SU-DHL-6 (cell line): ENCODE measurements around the gene SLC9A3.

Source experiments
- H2AFZ ChIP-seq: fragments of 200-600 bp; sonication (generic); 2 replicates; pipeline ENCODE4 v1.6.1; 2014; ENCODE audit warnings: low read depth, mild to moderate bottlenecking, moderate library complexity, mixed read lengths, antibody characterized with exemption, low read length; ENCODE audit not compliant: severe bottlenecking
- H3F3A ChIP-seq: fragments of 200-600 bp; shearing (Covaris generic); 2 replicates; pipeline ENCODE4 v1.6.0; 2016; ENCODE audit warnings: antibody characterized with exemption, mild to moderate bottlenecking; ENCODE audit not compliant: insufficient read depth
- H3K27ac ChIP-seq: fragments of 200-600 bp; sonication (generic); 2 replicates; pipeline ENCODE4 v1.5.1; 2016; ENCODE audit warnings: low read depth, mild to moderate bottlenecking, low read length, moderate library complexity, mixed read lengths
- H3K27me3 ChIP-seq: fragments of 200-600 bp; sonication (generic), shearing (Covaris generic); 2 replicates; pipeline ENCODE4 v1.6.0; 2014; ENCODE audit warnings: mild to moderate bottlenecking, low read length
- H3K36me3 ChIP-seq: fragments of 200-600 bp; sonication (generic); 2 replicates; pipeline ENCODE4 v1.6.1; 2014; ENCODE audit warnings: mild to moderate bottlenecking, low read length, mixed read lengths
- H3K4me2 ChIP-seq: fragments of 300-600, 200-600 bp; shearing (Covaris generic), sonication (generic); 2 replicates; pipeline ENCODE4 v1.6.0; 2014; ENCODE audit warnings: low read length, low read depth, mild to moderate bottlenecking; ENCODE audit not compliant: poor library complexity, severe bottlenecking
- H3K4me3 ChIP-seq: fragments of 200-600 bp; sonication (generic); 2 replicates; pipeline ENCODE4 v1.5.1; 2014; ENCODE audit warnings: antibody characterized with exemption, low read length, mild to moderate bottlenecking, mixed read lengths; ENCODE audit not compliant: insufficient read depth, poor library complexity, severe bottlenecking
- H3K79me2 ChIP-seq: fragments of 200-600 bp; sonication (generic); 2 replicates; pipeline ENCODE4 v1.6.1; 2014; ENCODE audit warnings: mild to moderate bottlenecking, low read length, moderate library complexity; ENCODE audit not compliant: insufficient read depth
- H3K9ac ChIP-seq: fragments of 200-600 bp; sonication (generic); 2 replicates; pipeline ENCODE4 v1.7.0; 2014; ENCODE audit warnings: mild to moderate bottlenecking, low read length
- H3K9me2 ChIP-seq: fragments of 200-600 bp; sonication (generic); replicated peaks from 2 replicates; pipeline ENCODE4 v1.6.1; 2014; ENCODE audit warnings: low read length; ENCODE audit not compliant: insufficient read depth
- H3K9me3 ChIP-seq: fragments of 200-600 bp; sonication (generic); 2 replicates; pipeline ENCODE4 v1.6.1; 2014; ENCODE audit warnings: low read length, mixed read lengths; ENCODE audit not compliant: insufficient read depth
- H4K20me1 ChIP-seq: fragments of 200-600 bp; sonication (generic); 2 replicates; pipeline ENCODE4 v1.6.1; 2014; ENCODE audit warnings: low read depth, mild to moderate bottlenecking, antibody characterized with exemption, low read length, moderate library complexity, mixed read lengths
- CTCF ChIP-seq: fragments of 200-600 bp; sonication (generic); IDR thresholded peaks from one replicate; pipeline ENCODE4 v1.5.1; 2017; ENCODE audit warnings: antibody characterized with exemption, mild to moderate bottlenecking, low read length, moderate library complexity; ENCODE audit not compliant: insufficient read depth, poor library complexity, severe bottlenecking
- EZH2phosphoT487 ChIP-seq: fragments of 200-600 bp; sonication (generic), shearing (Covaris generic); conservative IDR thresholded peaks from 2 replicates; pipeline ENCODE4 v1.6.1; 2018; ENCODE audit warnings: mild to moderate bottlenecking, antibody characterized with exemption, low read length, moderate library complexity, mixed read lengths

The SLC9A3 gene

GRCh38 chr5:542319-543311 is 18.4 kb upstream of the SLC9A3 start:
- H3K4me3 ChIP-seq, result no peak overlapping the region
- H3K9me3 ChIP-seq, result no peaks in the 10 kb centered on the region
- no peaks in the 10 kb centered on the region for H3K9me2 ChIP-seq
- H3K9ac ChIP-seq, result no peak overlapping the region
- no peak overlapping the region for H3K4me2 ChIP-seq
- no peaks in the 10 kb centered on the region for H3K27me3 ChIP-seq
- no peak overlapping the region for H2AFZ ChIP-seq
- TF ChIP-seq CTCF, result no peak
- no peak for TF ChIP-seq EZH2phosphoT487
- H3K36me3 ChIP-seq, result no peaks in the 10 kb centered on the region
- no peaks in the 10 kb centered on the region for H3K79me2 ChIP-seq
- H4K20me1 ChIP-seq, result no peaks in the 10 kb centered on the region
- H3F3A ChIP-seq, result no peaks in the 10 kb centered on the region
- H3K27ac ChIP-seq, result no peak overlapping the region

GRCh38 chr5:541539-542318 is 17.5 kb upstream of the SLC9A3 start:
- Histone ChIP-seq H3K4me3 (no peak overlapping the region), H3K79me2 (no peaks in the 10 kb centered on the region), H3K27me3 (no peaks in the 10 kb centered on the region), H3F3A (no peaks in the 10 kb centered on the region), H3K9me3 (no peaks in the 10 kb centered on the region), H3K9ac (no peak overlapping the region), H3K4me2 (no peak overlapping the region), H4K20me1 (no peaks in the 10 kb centered on the region), H3K27ac (no peak overlapping the region), H3K9me2 (no peaks in the 10 kb centered on the region), H3K36me3 (no peaks in the 10 kb centered on the region), H2AFZ (no peak overlapping the region)
- no peak for TF ChIP-seq EZH2phosphoT487
- TF ChIP-seq CTCF, result no peak

- H3K27me3 ChIP-seq, result no peaks in the 10 kb centered on the region
- H3K4me3 ChIP-seq, result no peak overlapping the region
- TF ChIP-seq CTCF (no peak), EZH2phosphoT487 (no peak)
These were observed 16.8 kb upstream of the SLC9A3 start for GRCh38 chr5:540906-541538.

More at GRCh38 chr5:540906-541538, 16.8 kb upstream of the SLC9A3 start:
- Histone ChIP-seq H3K4me2 (no peak overlapping the region), H3K36me3 (no peaks in the 10 kb centered on the region), H2AFZ (no peak overlapping the region), H3K27ac (no peak overlapping the region), H3K79me2 (no peaks in the 10 kb centered on the region), H3K9ac (no peak overlapping the region), H3F3A (no peaks in the 10 kb centered on the region), H3K9me3 (no peaks in the 10 kb centered on the region), H3K9me2 (no peaks in the 10 kb centered on the region), H4K20me1 (no peaks in the 10 kb centered on the region)
